GM12878 (cell line): ENCODE results near the gene LAMB1. TPM values are rescaled to one million over a fixed set of nuclear protein-coding genes. Genes with fewer than 3 reads are reported as not detected.

ENCODE experiments used
- NFYB ChIP-seq: IDR thresholded peaks from 2 replicates; pipeline ENCODE4 v1.6.1; 2011; ENCODE audit warnings: low read depth, mild to moderate bottlenecking, low read length, improper control_type of control experiment, moderate library complexity; ENCODE audit not compliant: insufficient read depth
- SUPT20H ChIP-seq: IDR thresholded peaks from 2 replicates; pipeline ENCODE4 v1.6.1; 2011; ENCODE audit warnings: low read depth, mild to moderate bottlenecking, low read length, moderate library complexity, borderline replicate concordance; ENCODE audit not compliant: control insufficient read depth
- polyA plus RNA-seq, 11 experiments: library from polyadenylated mRNA; depleted of rRNA in 4 of 11; unstranded in 6 of 11; stranded (reverse) in 5 of 11; fragments of >200 nt; fragmentation: Nextera tagmentation in 4 of 11; fragmentation: Illumina TruSeq in 1 of 11; extraction: Ambion mirVana in 4 of 11; extraction: Trizol in 1 of 11; gene quantifications; 1 replicate in 1 of 11; 2 replicates in 10 of 11; pipeline versions ENCODE4 v1.2.1 to v1.2.3, GENCODE V29; 2011 to 2016; ENCODE audit warnings: inconsistent platforms in 2 of 11, missing spikeins in 2 of 11, low read depth in 1 of 11
- total RNA-seq, 4 experiments: library from RNA; depleted of rRNA in 3 of 4; stranded (reverse); fragments of >200 nt in 3 of 4; fragmentation: Illumina TruSeq in 1 of 4; extraction: Trizol in 1 of 4; gene quantifications; 2 replicates each; pipeline versions ENCODE4 v1.2.1 to v1.2.3, GENCODE V29; 2013 to 2021
- TF ChIP-seq, protein P1 (sequence below): fragments of 450-650 bp; IDR thresholded peaks from 2 replicates; pipeline ENCODE4 v1.6.1; 2018; ENCODE audit warnings: mild to moderate bottlenecking, low read depth, moderate library complexity; ENCODE audit not compliant: partially characterized antibody
- TF ChIP-seq, protein P2 (sequence below), 3 experiments: IDR thresholded peaks in 2 of 3; conservative IDR thresholded peaks in 1 of 3; 2 replicates each; pipeline ENCODE4 v1.5.1; 2011; ENCODE audit warnings: low read depth in 3 of 3, low read length in 3 of 3, mild to moderate bottlenecking in 3 of 3, control low read depth in 2 of 3, moderate library complexity in 2 of 3, inconsistent platforms in 1 of 3, mixed read lengths in 1 of 3; ENCODE audit not compliant: control insufficient read depth in 2 of 3, insufficient read depth in 1 of 3; ENCODE audit errors: extremely low read depth in 1 of 3
- TF ChIP-seq, protein P3 (sequence below): fragments of 150-350 bp; IDR thresholded peaks from 2 replicates; pipeline ENCODE4 v1.6.1; 2014; ENCODE audit warnings: mild to moderate bottlenecking, low read depth, low read length

Gene LAMB1
- total and polyA plus RNA-seq, 10 of the 15 experiments (the other 5 are each of a cell fraction or from before 2014, with no cell fraction given), result 0.05 to 2.2 (median 1.2) TPM; not detected in 4

DNA sequence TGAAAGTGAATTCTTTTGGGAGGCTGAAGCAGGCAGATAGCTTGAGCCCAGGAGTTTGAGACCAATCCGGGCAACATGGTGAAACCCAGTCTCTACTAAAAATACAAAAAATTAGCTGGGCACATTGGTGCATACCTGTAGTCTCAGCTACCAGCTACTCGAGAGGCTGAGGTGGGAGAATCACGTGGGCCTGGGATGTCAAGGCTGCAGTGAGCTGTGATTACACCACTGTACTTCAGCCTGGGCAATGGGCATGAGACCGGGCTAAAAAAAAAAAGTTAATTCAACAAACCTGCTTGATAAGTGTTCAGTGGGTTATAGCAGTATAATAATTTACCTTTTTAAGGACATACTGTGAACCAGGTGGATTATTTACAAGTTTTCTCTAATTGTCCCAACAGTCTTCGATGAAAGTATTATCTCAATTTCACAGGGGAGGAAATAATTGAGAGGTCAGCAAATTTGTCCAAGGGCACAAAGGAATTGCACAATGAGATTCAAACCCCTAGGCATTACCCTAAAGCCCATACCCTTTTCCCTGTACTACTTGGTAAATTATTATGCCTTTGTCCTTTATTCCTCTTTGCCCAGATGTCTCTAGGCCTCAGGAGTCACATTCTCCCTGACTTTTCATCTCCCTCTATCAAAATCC, 125.1 kb downstream of the LAMB1 start (continued):
- TF ChIP-seq, protein P1, sequence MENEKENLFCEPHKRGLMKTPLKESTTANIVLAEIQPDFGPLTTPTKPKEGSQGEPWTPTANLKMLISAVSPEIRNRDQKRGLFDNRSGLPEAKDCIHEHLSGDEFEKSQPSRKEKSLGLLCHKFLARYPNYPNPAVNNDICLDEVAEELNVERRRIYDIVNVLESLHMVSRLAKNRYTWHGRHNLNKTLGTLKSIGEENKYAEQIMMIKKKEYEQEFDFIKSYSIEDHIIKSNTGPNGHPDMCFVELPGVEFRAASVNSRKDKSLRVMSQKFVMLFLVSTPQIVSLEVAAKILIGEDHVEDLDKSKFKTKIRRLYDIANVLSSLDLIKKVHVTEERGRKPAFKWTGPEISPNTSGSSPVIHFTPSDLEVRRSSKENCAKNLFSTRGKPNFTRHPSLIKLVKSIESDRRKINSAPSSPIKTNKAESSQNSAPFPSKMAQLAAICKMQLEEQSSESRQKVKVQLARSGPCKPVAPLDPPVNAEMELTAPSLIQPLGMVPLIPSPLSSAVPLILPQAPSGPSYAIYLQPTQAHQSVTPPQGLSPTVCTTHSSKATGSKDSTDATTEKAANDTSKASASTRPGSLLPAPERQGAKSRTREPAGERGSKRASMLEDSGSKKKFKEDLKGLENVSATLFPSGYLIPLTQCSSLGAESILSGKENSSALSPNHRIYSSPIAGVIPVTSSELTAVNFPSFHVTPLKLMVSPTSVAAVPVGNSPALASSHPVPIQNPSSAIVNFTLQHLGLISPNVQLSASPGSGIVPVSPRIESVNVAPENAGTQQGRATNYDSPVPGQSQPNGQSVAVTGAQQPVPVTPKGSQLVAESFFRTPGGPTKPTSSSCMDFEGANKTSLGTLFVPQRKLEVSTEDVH, result no peak
- TF ChIP-seq, protein P2, sequence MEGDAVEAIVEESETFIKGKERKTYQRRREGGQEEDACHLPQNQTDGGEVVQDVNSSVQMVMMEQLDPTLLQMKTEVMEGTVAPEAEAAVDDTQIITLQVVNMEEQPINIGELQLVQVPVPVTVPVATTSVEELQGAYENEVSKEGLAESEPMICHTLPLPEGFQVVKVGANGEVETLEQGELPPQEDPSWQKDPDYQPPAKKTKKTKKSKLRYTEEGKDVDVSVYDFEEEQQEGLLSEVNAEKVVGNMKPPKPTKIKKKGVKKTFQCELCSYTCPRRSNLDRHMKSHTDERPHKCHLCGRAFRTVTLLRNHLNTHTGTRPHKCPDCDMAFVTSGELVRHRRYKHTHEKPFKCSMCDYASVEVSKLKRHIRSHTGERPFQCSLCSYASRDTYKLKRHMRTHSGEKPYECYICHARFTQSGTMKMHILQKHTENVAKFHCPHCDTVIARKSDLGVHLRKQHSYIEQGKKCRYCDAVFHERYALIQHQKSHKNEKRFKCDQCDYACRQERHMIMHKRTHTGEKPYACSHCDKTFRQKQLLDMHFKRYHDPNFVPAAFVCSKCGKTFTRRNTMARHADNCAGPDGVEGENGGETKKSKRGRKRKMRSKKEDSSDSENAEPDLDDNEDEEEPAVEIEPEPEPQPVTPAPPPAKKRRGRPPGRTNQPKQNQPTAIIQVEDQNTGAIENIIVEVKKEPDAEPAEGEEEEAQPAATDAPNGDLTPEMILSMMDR (IDR thresholded peaks at IDR 0.05 in 2 of 3, conservative IDR thresholded peaks at IDR 0.05 in 1 of 3; ENCODE audit: control insufficient read depth in 2 of 3, extremely low read depth in 1 of 3, insufficient read depth in 1 of 3, low read depth in 3 of 3, low read length in 3 of 3), result no peak
- TF ChIP-seq NFYB (no peak), SUPT20H (no peak)
- TF ChIP-seq, protein P3, sequence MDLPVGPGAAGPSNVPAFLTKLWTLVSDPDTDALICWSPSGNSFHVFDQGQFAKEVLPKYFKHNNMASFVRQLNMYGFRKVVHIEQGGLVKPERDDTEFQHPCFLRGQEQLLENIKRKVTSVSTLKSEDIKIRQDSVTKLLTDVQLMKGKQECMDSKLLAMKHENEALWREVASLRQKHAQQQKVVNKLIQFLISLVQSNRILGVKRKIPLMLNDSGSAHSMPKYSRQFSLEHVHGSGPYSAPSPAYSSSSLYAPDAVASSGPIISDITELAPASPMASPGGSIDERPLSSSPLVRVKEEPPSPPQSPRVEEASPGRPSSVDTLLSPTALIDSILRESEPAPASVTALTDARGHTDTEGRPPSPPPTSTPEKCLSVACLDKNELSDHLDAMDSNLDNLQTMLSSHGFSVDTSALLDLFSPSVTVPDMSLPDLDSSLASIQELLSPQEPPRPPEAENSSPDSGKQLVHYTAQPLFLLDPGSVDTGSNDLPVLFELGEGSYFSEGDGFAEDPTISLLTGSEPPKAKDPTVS, result no peak
